GM12891 (cell line): Measurements from ENCODE around the gene CELF2.

ENCODE experiments used
- DNase-seq: peaks from one replicate; pipeline ENCODE4 v3.0.0; 2011; ENCODE audit warnings: low spot score; ENCODE audit not compliant: insufficient read length
- FAIRE-seq: peaks from 2 replicates; lab custom pipeline; 2011; peaks lifted over from hg19 to GRCh38; lab: Jason Lieb, UNC
- PAX5 ChIP-seq: IDR thresholded peaks from 2 replicates; pipeline ENCODE4 v1.6.1; 2011; ENCODE audit warnings: low read length, moderate library complexity, mild to moderate bottlenecking; ENCODE audit not compliant: insufficient read depth, severe bottlenecking
- POLR2A ChIP-seq: IDR thresholded peaks from 2 replicates; pipeline ENCODE4 v1.6.1; 2011; ENCODE audit warnings: low read depth, low read length, control low read depth
- POLR2AphosphoS5 ChIP-seq: IDR thresholded peaks from 2 replicates; pipeline ENCODE4 v1.6.1; 2011; ENCODE audit warnings: low read depth, low read length, control low read depth
- POU2F2 ChIP-seq: IDR thresholded peaks from 2 replicates; pipeline ENCODE4 v1.6.1; 2011; ENCODE audit warnings: low read depth, mild to moderate bottlenecking, control low read depth, low read length, moderate library complexity
- SPI1 ChIP-seq: IDR thresholded peaks from 2 replicates; pipeline ENCODE4 v1.6.1; 2011; ENCODE audit warnings: low read depth, low read length, control low read depth
- TAF1 ChIP-seq: IDR thresholded peaks from 2 replicates; pipeline ENCODE4 v1.6.1; 2011; ENCODE audit warnings: low read depth, low read length, control low read depth

CELF2 gene

DNA sequence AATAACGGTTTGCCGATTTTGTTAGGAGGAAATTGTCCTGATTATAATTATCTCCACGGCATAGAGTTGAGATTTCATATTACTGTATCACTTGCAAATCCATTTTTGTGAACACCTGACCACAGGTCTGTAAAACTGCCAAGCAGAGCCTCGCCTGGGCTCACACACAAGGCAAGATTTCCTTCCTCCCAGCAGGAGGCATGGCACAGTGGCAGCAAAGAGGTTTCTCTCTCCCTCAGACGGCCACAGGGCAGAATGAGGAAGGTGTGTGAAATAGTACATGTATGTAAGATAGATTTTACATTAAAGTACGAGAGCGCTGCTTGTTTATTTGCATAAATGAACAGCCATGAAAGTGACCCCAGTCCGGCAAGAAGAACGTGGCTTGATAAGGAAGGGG, 130.1 kb downstream of the CELF2 start:
- no peak for TF ChIP-seq TAF1
- no peak for TF ChIP-seq SPI1
- TF ChIP-seq PAX5 = no peak
- TF ChIP-seq POU2F2 = 0 out of 2 replicates have a peak, but pooled peaks have one; percentile 27
- TF ChIP-seq POLR2A = no peak
- TF ChIP-seq POLR2AphosphoS5 = no peak
- DNase-seq (no peak), FAIRE-seq (peak; percentile 93)

DNA sequence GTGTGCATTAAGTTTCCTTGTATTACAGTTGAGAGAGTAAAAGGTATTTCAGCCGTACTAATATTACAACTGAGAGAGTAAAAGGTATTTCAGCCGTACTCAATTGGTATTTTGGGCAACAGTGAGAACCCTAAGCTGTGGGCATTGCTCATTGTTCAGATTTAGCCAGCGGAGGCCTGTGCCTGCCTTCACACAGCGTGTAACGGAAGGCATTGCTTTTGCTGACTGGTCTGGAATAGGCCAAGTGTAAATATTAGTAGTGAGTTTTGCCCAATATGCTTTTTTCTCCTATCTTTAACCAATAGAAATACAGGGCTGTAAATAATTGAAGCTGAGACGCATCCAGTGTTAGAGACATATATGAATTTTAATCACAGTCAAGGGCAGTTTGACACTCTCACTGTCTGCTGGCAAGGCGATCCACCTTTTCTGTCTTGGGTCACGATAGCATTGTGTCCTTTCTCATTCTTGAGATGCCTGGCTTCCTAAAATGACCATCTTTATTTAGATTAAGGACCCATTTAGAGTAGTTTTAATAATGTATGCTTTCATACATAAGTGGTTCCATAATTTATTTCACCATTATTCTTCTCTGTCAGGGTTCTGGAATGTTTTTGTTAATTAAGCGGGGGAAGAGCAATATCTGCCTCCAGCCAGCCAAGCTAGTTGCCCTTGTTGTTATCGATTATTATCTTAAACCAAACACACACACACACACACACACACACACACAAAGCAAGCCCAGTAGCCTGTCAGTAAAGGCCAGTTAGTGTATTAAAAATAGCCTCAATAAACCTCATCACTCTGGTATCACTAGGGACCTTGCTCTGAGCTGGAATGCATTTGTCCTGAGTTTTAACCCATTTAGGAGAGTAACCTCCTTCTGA, 130.7 kb downstream of the CELF2 start:
- no peak for DNase-seq
- no peak for TF ChIP-seq POU2F2
- no peak for TF ChIP-seq TAF1
- no peak for TF ChIP-seq PAX5
- no peak for TF ChIP-seq POLR2AphosphoS5
- no peak for TF ChIP-seq SPI1
- TF ChIP-seq POLR2A = no peak
- FAIRE-seq = peak; percentile 20

DNA sequence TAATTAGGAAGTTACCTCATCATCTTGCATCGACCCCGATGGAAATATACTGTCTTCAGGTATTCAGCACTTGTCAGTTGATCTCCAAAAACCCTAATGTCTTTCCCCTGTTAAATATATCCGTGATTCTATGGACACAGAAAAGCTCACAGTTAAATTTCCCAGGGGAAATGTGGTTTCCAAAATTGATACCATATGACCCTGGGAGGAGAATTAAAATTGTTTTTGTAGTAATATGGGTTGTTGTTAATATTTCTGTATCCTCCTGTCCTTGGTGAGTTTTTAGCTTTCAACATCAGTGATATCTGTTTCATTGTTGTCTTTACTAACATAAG, 132.1 kb downstream of the CELF2 start:
- peak; percentile 26 for FAIRE-seq
- TF ChIP-seq POU2F2 = no peak
- no peak for TF ChIP-seq TAF1
- TF ChIP-seq SPI1 = no peak
- TF ChIP-seq PAX5 = no peak
- TF ChIP-seq POLR2A = no peak
- TF ChIP-seq POLR2AphosphoS5 = no peak
- DNase-seq = no peak

- TF ChIP-seq POLR2AphosphoS5 = no peak
- FAIRE-seq (peak; percentile 65), DNase-seq (no peak)
These were observed 132.6 kb downstream of the CELF2 start for GRCh38 chr10:11150231-11150731.

- DNase-seq (no peak), FAIRE-seq (no peak)
- TF ChIP-seq SPI1 (no peak), POLR2A (no peak), POU2F2 (no peak), POLR2AphosphoS5 (no peak), PAX5 (no peak), TAF1 (no peak)
These were observed 133.3 kb downstream of the CELF2 start for GRCh38 chr10:11150879-11151415.

GRCh38 chr10:11152801-11153200, 135.1 kb downstream of the CELF2 start:
- TF ChIP-seq POLR2A = no peak
- no peak for TF ChIP-seq TAF1
- TF ChIP-seq SPI1 = no peak
- no peak for TF ChIP-seq PAX5
- no peak for TF ChIP-seq POU2F2
- no peak for TF ChIP-seq POLR2AphosphoS5
- FAIRE-seq (no peak), DNase-seq (no peak)

GRCh38 chr10:11153245-11153644, 135.6 kb downstream of the CELF2 start:
- no peak for DNase-seq
- no peak for FAIRE-seq
- TF ChIP-seq POU2F2 (no peak), SPI1 (no peak), TAF1 (no peak)

DNA sequence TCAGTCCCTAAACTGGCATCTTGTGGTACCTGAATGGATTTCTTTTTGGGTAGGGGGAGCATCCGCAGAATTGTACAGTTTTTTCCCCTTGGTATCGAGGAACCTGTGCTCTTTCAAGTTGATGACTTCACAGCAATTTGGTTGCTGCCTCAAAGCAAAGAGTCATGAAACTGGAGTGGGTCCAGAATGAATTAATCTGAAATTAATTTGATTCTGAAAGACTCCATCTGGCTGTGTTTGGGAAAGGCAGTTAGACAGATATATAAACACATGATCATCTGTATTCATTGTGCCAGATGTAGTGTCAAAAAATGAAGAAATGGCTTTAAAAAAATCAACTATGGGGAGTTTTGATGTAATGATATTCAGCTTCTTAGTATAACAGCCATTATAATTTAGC, 136.1 kb downstream of the CELF2 start:
- DNase-seq (no peak), FAIRE-seq (no peak)
- TF ChIP-seq POLR2A = no peak
- no peak for TF ChIP-seq TAF1
- no peak for TF ChIP-seq POLR2AphosphoS5
- no peak for TF ChIP-seq PAX5
- no peak for TF ChIP-seq SPI1
- TF ChIP-seq POU2F2 = no peak

GRCh38 chr10:11154333-11154732, 136.7 kb downstream of the CELF2 start:
- FAIRE-seq = peak; percentile 77

GRCh38 chr10:11154849-11155498, 137.3 kb downstream of the CELF2 start:
- DNase-seq = no peak
- TF ChIP-seq POLR2AphosphoS5 = no peak
- no peak for TF ChIP-seq TAF1
- TF ChIP-seq PAX5 = no peak
- no peak for TF ChIP-seq POU2F2
- TF ChIP-seq SPI1 = no peak
- TF ChIP-seq POLR2A = no peak
- FAIRE-seq = peak; percentile 76

More at GRCh38 chr10:11154333-11154732, 136.7 kb downstream of the CELF2 start:
- no peak for DNase-seq
- TF ChIP-seq POU2F2 = peak; percentile 84
- TF ChIP-seq POLR2A = no peak
